NK-92 treated with Interleukin-12 subunit alpha and Interleukin-12 subunit beta, amount 100 ng/mL, for 24 hours (cell line): ENCODE data around the gene SLCO4A1.

Source experiments
- DNase-seq: peaks from one replicate; lab custom pipeline; 2025; lab: John Stamatoyannopoulos, UW

SLCO4A1 gene

DNA sequence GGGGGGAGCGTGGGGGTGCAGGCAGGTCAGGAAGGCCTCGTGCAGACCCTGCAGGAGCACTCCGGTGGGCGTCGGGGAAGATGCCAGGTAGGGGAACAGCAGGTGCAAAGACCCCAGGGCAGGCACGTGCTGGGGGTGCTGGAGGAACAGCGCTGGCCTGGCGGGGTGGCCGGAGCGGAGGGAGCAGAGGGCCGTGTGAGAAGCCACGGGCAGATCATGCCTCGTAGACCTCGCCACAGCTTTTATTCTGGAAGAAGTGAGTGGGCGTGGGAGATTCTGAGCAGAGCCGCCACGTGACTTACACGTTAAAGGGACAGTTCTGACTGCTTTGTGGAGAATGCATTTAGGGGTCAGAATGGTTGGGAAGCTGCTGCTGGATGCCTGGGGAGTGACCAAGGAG is 75.6 kb downstream of the SLCO4A1 start:
- no peak for DNase-seq

DNA sequence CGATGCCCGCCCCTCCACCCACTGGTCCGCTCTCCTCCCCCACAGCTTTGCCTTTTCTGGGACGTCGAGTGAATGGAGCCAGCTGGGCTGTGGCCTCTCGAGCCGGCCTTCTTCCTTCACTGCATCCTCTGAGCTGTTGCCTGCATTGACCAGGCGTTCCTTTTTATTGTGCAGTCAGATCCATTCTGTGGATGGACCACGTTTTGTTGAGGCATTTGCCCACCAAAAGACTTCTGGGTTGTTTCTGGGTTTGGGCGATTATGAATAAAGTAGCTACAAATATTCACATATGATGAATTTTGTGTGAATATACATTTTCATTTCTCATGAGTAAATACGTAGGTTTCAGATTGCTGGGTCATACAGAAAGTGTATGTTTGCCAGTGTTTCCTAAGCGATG is 76.2 kb downstream of the SLCO4A1 start:
- no peak for DNase-seq

DNA sequence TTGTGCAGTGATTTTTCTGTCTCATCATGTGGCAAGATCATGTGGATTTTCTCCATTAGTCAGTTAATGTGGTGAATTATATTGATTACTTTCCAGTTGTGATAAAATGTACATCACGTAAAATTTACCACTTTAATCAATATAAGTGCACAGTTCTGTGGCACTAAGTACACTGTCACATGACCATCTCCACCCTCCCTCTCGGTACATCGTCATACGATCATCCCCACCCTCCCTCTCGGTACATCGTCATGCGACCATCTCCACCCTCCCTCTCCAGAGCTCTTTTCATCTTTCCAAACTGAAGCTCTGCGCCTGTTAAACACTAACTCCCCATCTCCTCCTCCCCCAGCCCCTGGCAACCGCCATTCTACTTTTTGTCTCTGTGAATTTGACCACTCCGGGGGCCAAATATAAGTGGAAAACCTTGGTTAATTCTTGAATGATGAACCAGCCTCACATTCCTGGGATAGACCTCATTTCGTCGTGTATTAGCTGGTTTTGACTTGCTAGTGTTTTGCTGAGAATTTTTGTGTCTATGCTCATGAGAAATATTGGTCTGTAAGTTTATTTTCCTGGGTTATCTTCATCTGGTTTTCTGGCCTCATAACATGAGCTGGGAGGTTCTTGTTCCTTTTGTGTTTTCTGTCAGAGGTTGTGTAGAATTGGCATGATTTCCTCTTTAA is 77.1 kb downstream of the SLCO4A1 start:
- DNase-seq: no peak
